SJCRH30 (cell line): ENCODE measurements around the gene PSENEN. TPM values are rescaled to one million over a fixed set of nuclear protein-coding genes. Genes with fewer than 3 reads are reported as not detected.
A peak's percentile ranks its signal among the peaks of the same experiment; 100 is the strongest.
"Not testable (repeated sequence)": the region's sequence is repeated elsewhere in the genome, so short reads cannot be mapped to it uniquely, and the experiment has no call there.

Source experiments
- DNase-seq, 2 experiments: peaks; one replicate each; pipeline ENCODE4 v3.0.0-alpha.2; 2015 to 2020
- H3K27ac ChIP-seq: fragments of 250-450 bp; sonication (Bioruptor Pico); 2 replicates; pipeline ENCODE4 v1.5.1; 2020; ENCODE audit warnings: mild to moderate bottlenecking, moderate library complexity
- H3K27me3 ChIP-seq: fragments of 250-450 bp; sonication (Bioruptor Pico); 2 replicates; pipeline ENCODE4 v1.5.1; 2020; ENCODE audit warnings: mild to moderate bottlenecking, moderate library complexity
- H3K36me3 ChIP-seq: fragments of 250-450 bp; sonication (Bioruptor Pico); 2 replicates; pipeline ENCODE4 v1.5.1; 2020; ENCODE audit warnings: mild to moderate bottlenecking, moderate library complexity
- H3K4me1 ChIP-seq: fragments of 250-450 bp; sonication (Bioruptor Pico); 2 replicates; pipeline ENCODE4 v1.5.1; 2020; ENCODE audit warnings: mild to moderate bottlenecking, moderate library complexity
- H3K4me3 ChIP-seq: fragments of 250-450 bp; sonication (Bioruptor Pico); 2 replicates; pipeline ENCODE4 v1.5.1; 2020; ENCODE audit warnings: mild to moderate bottlenecking, moderate library complexity
- H3K9me3 ChIP-seq: fragments of 250-450 bp; sonication (Bioruptor Pico); replicated peaks from 2 replicates; pipeline ENCODE4 v1.5.1; 2020; ENCODE audit warnings: mild to moderate bottlenecking, moderate library complexity
- total RNA-seq: library from RNA; depleted of rRNA; stranded (reverse); fragments of >200 nt; shearing (Covaris generic); gene quantifications from 2 replicates; pipeline ENCODE4 v1.2.3, GENCODE V29; 2014

The PSENEN gene
- total RNA-seq, 1 experiment from 2014 or later: 37.7 TPM

- Histone ChIP-seq H3K36me3 (peaks cover 16% of the 10 kb centered on the region; the same call in 1 of the 2 replicates), H3K4me1 (peaks cover 8% of the 10 kb centered on the region; the same call in 1 of the 2 replicates), H3K27ac (peak within 1 kb of the TSS; percentile 89), H3K4me3 (peak within 1 kb of the TSS; percentile 91), H3K27me3 (no peaks in the 10 kb centered on the region), H3K9me3 (no peaks in the 10 kb centered on the region)
- peak; percentile 99 to 100 for DNase-seq
These were observed 12.5 kb downstream of the PSENEN start, which contains the start of gene PROSER3 for GRCh38 chr19:35757749-35758608. Gene PROSER3, plus strand, starts transcription at chr19:35758176. Its CDS starts 40 bp downstream, at chr19:35758216.

DNA sequence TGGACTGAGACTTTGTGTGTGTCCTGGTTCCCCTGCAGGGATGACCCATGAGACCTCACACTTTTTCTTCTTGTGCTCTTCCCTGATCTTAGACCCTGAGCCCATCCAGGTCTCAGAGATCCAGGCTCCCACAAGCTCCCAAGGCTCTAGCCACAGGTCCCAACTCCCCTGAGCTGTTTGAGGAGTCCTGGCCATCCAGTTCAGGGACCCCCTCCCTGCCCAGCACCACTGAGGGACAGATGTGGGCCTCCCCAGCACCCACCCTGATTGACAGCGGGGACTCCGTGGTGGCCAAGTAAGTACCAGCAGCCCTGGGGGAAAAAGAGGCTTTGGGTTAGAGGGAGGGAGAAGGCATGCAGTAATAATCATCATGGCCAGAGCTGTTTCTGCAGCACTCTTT lies 14.2 kb downstream of the PSENEN start:
- H3K4me3 ChIP-seq: no peak overlapping the region
- no peaks in the 10 kb centered on the region for H3K27me3 ChIP-seq
- no peak overlapping the region for H3K27ac ChIP-seq

GRCh38 chr19:35760711-35761349 lies 15.4 kb downstream of the PSENEN start:
- DNase-seq: no peak
- Histone ChIP-seq H3K36me3 (peaks cover 17% of the 10 kb centered on the region; the same call in 1 of the 2 replicates), H3K4me3 (no peak overlapping the region), H3K27ac (no peak overlapping the region), H3K4me1 (peaks cover 8% of the 10 kb centered on the region; the same call in 1 of the 2 replicates), H3K27me3 (no peaks in the 10 kb centered on the region), H3K9me3 (no peaks in the 10 kb centered on the region)

More for the DNA sequence above, 14.2 kb downstream of the PSENEN start:
- no peaks in the 10 kb centered on the region for H3K9me3 ChIP-seq
- H3K36me3 ChIP-seq: peaks cover 17% of the 10 kb centered on the region; the same call in 1 of the 2 replicates
- H3K4me1 ChIP-seq: peaks cover 8% of the 10 kb centered on the region; the same call in 1 of the 2 replicates
- DNase-seq: no peak

DNA sequence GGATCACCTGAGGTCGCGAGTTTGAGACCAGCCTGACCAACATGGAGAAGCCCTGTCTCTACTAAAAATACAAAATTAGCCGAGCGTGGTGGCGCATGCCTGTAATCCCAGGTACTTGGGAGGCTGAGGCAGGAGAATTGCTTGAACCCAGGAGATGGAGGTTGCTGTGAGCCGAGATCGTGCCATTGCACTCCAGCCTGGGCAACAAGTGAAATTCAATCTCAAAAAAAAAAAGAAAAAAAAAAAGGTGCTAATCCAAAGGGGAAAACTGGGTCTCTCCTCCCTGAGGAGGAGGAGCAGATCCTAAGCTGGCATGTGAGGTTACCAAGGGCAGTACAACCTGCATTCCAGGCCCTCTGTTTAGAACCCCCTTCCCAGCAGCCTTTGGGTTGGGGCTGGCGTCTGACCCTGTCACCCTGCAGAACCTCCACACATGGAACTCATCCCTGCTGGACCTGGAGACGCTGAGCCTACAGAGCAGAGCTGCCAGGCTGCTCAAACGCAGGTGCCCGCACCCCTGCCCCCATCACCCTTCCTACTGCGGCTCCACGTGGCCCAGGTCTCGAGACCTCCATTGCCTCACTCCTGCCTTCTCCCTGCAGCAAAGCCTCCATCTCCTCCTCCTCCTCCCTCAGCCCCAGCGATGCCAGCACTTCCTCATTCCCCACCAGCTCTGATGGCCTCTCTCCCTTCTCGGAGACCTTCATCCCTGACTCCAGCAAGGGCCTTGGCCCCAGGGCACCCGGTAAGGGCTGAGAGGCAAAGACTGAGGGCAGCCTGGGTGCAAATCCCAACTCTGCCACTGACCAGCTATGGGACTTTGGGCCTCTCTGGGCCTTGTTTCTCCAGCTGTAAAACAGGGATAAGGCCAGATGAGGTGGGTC lies 19.2 kb downstream of the PSENEN start:
- DNase-seq: no peak
- H3K36me3 ChIP-seq: peaks cover 17% of the 10 kb centered on the region; the same call in 1 of the 2 replicates
- no peak overlapping the region for H3K27ac ChIP-seq

DNA sequence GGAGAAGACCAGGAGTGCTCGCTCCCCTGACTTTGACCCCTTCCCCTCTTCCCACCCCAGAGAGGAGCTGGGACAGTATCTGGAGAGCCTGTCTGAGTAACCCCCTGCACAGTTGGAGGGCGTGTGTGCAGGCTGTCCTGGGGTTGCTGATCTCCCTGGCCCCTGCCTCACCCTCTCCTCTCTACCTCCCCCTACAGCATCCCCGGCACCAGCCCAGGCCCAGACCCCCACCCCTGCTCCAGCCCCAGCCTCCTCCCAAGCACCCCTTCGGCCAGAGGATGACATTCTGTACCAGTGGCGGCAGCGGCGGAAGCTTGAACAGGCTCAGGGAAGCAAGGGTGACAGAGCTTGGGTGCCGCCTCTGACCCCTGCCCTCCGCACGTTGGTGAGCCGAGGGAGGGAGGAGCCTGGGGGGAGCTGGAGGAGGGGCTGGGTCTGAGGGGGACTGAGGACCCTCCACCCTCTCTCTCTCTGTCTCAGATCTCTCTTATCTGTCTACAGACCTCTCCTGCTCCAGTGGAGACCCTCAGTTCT lies 21.2 kb downstream of the PSENEN start:
- Histone ChIP-seq H3K36me3 (peaks cover 5% of the 10 kb centered on the region; the same call in 1 of the 2 replicates), H3K4me1 (no peaks in the 10 kb centered on the region), H3K9me3 (no peaks in the 10 kb centered on the region), H3K27me3 (no peaks in the 10 kb centered on the region), H3K4me3 (no peak overlapping the region), H3K27ac (no peak overlapping the region)
- no peak for DNase-seq

More for the DNA sequence above, 19.2 kb downstream of the PSENEN start:
- H3K27me3 ChIP-seq: no peaks in the 10 kb centered on the region
- H3K4me3 ChIP-seq: no peak overlapping the region
- H3K9me3 ChIP-seq: no peaks in the 10 kb centered on the region
- H3K4me1 ChIP-seq: no peaks in the 10 kb centered on the region

GRCh38 chr19:35767288-35768081 lies 22.0 kb downstream of the PSENEN start:
- Histone ChIP-seq H3K27ac (no peak overlapping the region), H3K27me3 (no peaks in the 10 kb centered on the region), H3K4me3 (no peak overlapping the region), H3K9me3 (no peaks in the 10 kb centered on the region), H3K4me1 (no peaks in the 10 kb centered on the region), H3K36me3 (peaks cover 5% of the 10 kb centered on the region; the same call in 1 of the 2 replicates)
- DNase-seq: no peak

DNA sequence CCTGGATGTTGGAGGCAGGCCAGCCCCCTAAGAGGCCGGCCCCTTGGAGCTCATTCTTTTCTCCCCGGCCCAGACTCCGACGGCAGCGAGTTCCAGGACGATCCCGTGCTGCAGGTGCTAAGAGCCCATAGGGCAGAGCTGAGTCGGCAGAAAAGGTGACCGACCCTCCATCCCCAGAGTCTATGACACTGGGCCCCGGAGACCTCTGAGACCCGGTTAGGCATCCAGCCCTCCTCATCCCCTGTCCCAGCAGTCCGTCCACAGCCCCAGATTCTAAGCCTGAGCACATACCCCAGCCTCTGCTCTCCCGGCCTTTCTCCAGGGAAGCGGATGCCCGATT lies 22.6 kb downstream of the PSENEN start:
- Histone ChIP-seq H3K9me3 (no peaks in the 10 kb centered on the region), H3K27me3 (no peaks in the 10 kb centered on the region), H3K36me3 (peaks cover 5% of the 10 kb centered on the region; the same call in 1 of the 2 replicates), H3K4me3 (no peak overlapping the region), H3K4me1 (no peaks in the 10 kb centered on the region), H3K27ac (no peak overlapping the region)
- no peak for DNase-seq

DNA sequence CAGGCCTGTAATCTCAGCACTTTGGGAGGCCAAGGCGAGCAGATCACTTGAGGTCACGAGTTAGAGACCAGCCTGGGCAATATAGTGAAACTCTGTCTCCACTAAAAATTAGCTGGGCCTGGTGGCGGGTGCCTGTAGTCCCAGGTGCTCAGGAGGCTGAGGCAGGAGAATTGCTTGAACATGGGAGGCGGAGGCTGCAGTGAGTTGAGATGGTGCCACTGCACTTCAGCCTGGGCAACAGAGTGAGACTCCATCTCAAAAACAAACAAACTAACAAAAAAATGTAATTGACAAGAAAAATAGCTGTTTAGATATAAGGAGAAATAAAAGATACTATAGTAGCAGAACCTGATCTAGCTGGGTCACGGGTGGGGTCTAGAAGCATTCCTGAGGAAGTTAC lies 26.9 kb downstream of the PSENEN start:
- H3K36me3 ChIP-seq, DNase-seq, H3K4me3 ChIP-seq, H3K9me3 ChIP-seq, H3K27ac ChIP-seq, H3K27me3 ChIP-seq: not testable (repeated sequence)
- peaks cover 13% of the 10 kb centered on the region for H3K4me1 ChIP-seq

DNA sequence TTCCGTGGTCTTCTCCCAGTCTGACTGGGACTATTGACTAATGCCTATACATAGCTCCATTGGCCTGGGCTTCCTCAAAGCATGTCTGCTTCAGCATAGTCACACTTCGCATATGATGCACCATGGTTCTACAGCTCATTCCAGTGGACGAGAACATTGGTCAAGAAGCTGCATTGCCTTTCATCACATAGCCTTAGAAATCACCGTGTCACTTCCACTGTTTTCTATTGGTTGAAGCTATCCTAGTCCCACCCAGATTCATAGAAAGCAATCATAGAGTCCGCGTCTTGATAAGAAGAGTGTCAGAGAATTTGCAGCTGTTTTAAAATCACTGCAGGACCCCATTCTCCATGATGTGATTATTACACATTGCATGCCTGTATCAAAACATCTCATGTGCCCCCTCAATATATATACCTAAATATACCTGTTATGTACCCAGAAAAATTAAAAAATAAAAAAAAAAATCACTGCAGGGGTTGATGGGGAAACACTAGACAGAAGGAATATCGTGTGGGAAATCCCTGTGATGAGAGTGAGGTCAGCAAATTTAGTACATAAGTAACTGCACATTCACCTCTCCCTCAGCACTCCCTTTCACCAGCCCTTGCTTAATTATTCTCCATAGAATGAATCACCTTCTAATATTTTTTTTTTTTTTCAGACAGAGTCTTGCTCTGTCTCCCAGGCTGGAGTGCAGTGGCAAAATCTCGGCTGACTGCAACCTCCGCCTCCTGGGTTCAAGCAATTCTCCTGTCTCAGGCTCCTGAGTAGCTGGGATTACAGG lies 27.8 kb downstream of the PSENEN start:
- Histone ChIP-seq H3K27me3 (no peaks in the 10 kb centered on the region), H3K4me3 (no peak overlapping the region), H3K4me1 (peaks cover 15% of the 10 kb centered on the region), H3K27ac (no peak overlapping the region), H3K36me3 (no peaks in the 10 kb centered on the region), H3K9me3 (no peaks in the 10 kb centered on the region)
- DNase-seq: peak in 1 of 2 experiments; percentile 42

GRCh38 chr19:35774274-35775045 lies 29.0 kb downstream of the PSENEN start:
- DNase-seq: peak in 1 of 2 experiments; percentile 30
- H3K36me3 ChIP-seq: no peaks in the 10 kb centered on the region
- H3K9me3 ChIP-seq: no peaks in the 10 kb centered on the region
- peaks cover 15% of the 10 kb centered on the region for H3K4me1 ChIP-seq
- peak overlapping the region; percentile 69 for H3K4me3 ChIP-seq
- H3K27me3 ChIP-seq: no peaks in the 10 kb centered on the region
- no peak overlapping the region for H3K27ac ChIP-seq

DNA sequence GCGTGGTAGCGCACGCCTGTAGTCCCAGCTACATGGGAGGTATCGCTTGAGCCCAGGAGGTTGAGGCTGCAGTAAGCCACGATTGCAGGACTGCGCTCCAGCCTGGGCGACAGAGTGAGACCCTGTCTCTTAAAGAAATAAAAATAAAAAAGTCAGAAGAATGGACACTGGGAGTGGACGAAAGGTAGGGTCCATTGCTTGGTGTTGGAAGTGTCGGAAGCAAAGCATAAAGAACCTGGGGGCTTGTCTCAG lies 29.5 kb downstream of the PSENEN start:
- H3K4me3 ChIP-seq: peak overlapping the region; percentile 69
- H3K36me3 ChIP-seq: no peaks in the 10 kb centered on the region
- H3K27me3 ChIP-seq: no peaks in the 10 kb centered on the region
- H3K4me1 ChIP-seq: peaks cover 15% of the 10 kb centered on the region
- DNase-seq: no peak
- no peaks in the 10 kb centered on the region for H3K9me3 ChIP-seq
- H3K27ac ChIP-seq: no peak overlapping the region

DNA sequence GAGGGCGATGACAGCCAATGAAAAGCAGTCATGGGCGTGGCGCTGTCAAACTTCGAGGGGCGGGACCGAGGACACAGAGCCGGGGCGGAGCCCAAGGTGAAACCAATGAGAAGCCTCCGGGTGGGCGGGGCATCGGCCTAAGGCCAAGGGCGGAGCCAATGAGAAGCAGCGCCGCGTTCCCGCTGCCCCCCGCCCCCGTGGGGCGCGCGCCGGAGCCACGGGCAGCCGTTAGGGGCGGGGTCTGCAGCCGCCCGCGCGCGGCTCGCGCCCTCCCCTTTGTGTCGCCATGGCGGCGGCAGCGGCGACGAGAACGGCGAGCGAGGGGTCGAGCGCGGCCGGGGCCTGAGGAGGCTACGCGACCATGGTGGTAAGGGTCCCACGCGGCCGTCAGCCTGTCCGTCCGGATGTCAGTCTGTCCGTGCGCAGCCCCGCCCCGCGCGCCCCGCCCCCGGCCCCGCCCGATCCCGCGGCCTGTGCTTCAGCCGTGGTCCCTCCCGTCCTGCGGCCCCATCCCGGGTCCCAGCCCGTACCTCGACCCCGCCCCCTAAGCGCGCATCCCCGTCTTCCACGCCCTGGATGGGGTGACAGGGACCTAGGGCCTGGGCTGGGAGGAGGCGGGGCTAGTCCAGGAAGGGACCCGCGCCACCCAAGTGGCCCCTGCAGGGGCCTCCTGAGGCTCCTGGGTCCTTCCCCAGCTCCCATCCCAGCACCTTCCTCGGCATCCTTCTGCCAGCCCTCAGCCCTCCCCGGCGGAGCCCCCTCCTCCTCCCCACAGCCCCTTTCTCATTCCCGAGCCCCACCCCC lies 30.0 kb downstream of the PSENEN start, which contains the start of gene ARHGAP33:
ARHGAP33 (plus strand) TSS at position 267 of the 804 bp plus-strand sequence; CDS start at position 362, 95 bp downstream.
- DNase-seq: peak; percentile 99 to 100
- peak within 1 kb of the TSS; percentile 46; the same call in 1 of the 2 replicates for H3K27ac ChIP-seq
- peak within 1 kb of the TSS; percentile 69 for H3K4me3 ChIP-seq
- H3K27me3 ChIP-seq: no peaks in the 10 kb centered on the region
- H3K4me1 ChIP-seq: peaks cover 15% of the 10 kb centered on the region
- no peaks in the 10 kb centered on the region for H3K9me3 ChIP-seq
- no peaks in the 10 kb centered on the region for H3K36me3 ChIP-seq
